Loucy (cell line): ENCODE data around the gene LDLRAD4.

Source experiments
- H2AFZ ChIP-seq: fragments of 200-600 bp; sonication (generic); 2 replicates; pipeline ENCODE4 v1.6.0; 2016; ENCODE audit warnings: antibody characterized with exemption, mild to moderate bottlenecking, low read length, moderate library complexity
- H3F3A ChIP-seq: fragments of 200-600 bp; 2 replicates; pipeline ENCODE4 v1.6.0; 2016; ENCODE audit warnings: antibody characterized with exemption, low read depth, mild to moderate bottlenecking
- H3K27me3 ChIP-seq: fragments of 200-600 bp; sonication (generic); 2 replicates; pipeline ENCODE4 v1.6.1; 2014; ENCODE audit warnings: low read length, mild to moderate bottlenecking; ENCODE audit not compliant: insufficient read depth, poor library complexity, severe bottlenecking
- H3K36me3 ChIP-seq: fragments of 200-600 bp; sonication (generic); 2 replicates; pipeline ENCODE4 v1.6.1; 2016; ENCODE audit warnings: low read length; ENCODE audit not compliant: insufficient read depth
- H3K4me1 ChIP-seq: fragments of 200-600 bp; sonication (generic); 2 replicates; pipeline ENCODE4 v1.5.1; 2014; ENCODE audit warnings: low read length, mild to moderate bottlenecking; ENCODE audit not compliant: insufficient read depth, poor library complexity, severe bottlenecking
- H3K4me2 ChIP-seq: fragments of 200-600 bp; sonication (generic); 2 replicates; pipeline ENCODE4 v1.6.0; 2014; ENCODE audit warnings: antibody characterized with exemption, low read length, low read depth, mild to moderate bottlenecking; ENCODE audit not compliant: poor library complexity, severe bottlenecking
- H3K4me3 ChIP-seq: fragments of 200-600 bp; sonication (generic); 2 replicates; pipeline ENCODE4 v1.5.1; 2014; ENCODE audit warnings: low read length, mild to moderate bottlenecking, mixed read lengths; ENCODE audit not compliant: poor library complexity, severe bottlenecking
- H3K79me2 ChIP-seq: fragments of 200-600 bp; sonication (generic); 2 replicates; pipeline ENCODE4 v1.6.1; 2014; ENCODE audit warnings: low read length; ENCODE audit not compliant: insufficient read depth
- H3K9ac ChIP-seq: fragments of 200-600 bp; sonication (generic); 2 replicates; pipeline ENCODE4 v1.6.0; 2014; ENCODE audit warnings: mild to moderate bottlenecking, low read depth, low read length, moderate library complexity; ENCODE audit not compliant: poor library complexity, severe bottlenecking
- H3K9me2 ChIP-seq: fragments of 200-600 bp; sonication (generic); replicated peaks from 2 replicates; pipeline ENCODE4 v1.6.1; 2016; ENCODE audit warnings: low read depth, low read length, mixed read lengths
- H3K9me3 ChIP-seq: fragments of 200-600 bp; sonication (generic); 2 replicates; pipeline ENCODE4 v1.6.1; 2014; ENCODE audit warnings: mild to moderate bottlenecking, antibody characterized with exemption, low read length, low read depth; ENCODE audit not compliant: insufficient read depth
- H4K20me1 ChIP-seq: fragments of 200-600 bp; sonication (generic); 2 replicates; pipeline ENCODE4 v1.6.0; 2014; ENCODE audit warnings: antibody characterized with exemption, low read length, mild to moderate bottlenecking; ENCODE audit not compliant: insufficient read depth, poor library complexity, severe bottlenecking
- CTCF ChIP-seq: fragments of 200-600 bp; sonication (generic); conservative IDR thresholded peaks from 2 replicates; pipeline ENCODE4 v1.5.1; 2014; ENCODE audit warnings: mild to moderate bottlenecking, antibody characterized with exemption, low read length
- EZH2phosphoT487 ChIP-seq: fragments of 200-600 bp; IDR thresholded peaks from 2 replicates; pipeline ENCODE4 v1.6.1; 2018; ENCODE audit warnings: antibody characterized with exemption, mild to moderate bottlenecking, moderate library complexity, borderline replicate concordance

The LDLRAD4 gene

GRCh38 chr18:13555865-13556264, 337.3 kb downstream of the LDLRAD4 start:
- H2AFZ ChIP-seq, result no peak overlapping the region
- H4K20me1 ChIP-seq, result no peaks in the 10 kb centered on the region
- no peak overlapping the region for H3K4me2 ChIP-seq
- no peaks in the 10 kb centered on the region for H3K36me3 ChIP-seq
- H3K4me3 ChIP-seq, result no peak overlapping the region
- no peaks in the 10 kb centered on the region for H3F3A ChIP-seq
- no peaks in the 10 kb centered on the region for H3K27me3 ChIP-seq
- H3K9me3 ChIP-seq, result no peaks in the 10 kb centered on the region
- TF ChIP-seq EZH2phosphoT487 (no peak), CTCF (no peak)
- peaks cover 9% of the 10 kb centered on the region for H3K4me1 ChIP-seq
- H3K9me2 ChIP-seq, result no peaks in the 10 kb centered on the region
- H3K9ac ChIP-seq, result no peak overlapping the region
- peaks cover 8% of the 10 kb centered on the region; the same call in 1 of the 2 replicates for H3K79me2 ChIP-seq

GRCh38 chr18:13556502-13556901, 337.9 kb downstream of the LDLRAD4 start:
- Histone ChIP-seq H3K4me1 (peaks cover 9% of the 10 kb centered on the region), H3K27me3 (no peaks in the 10 kb centered on the region), H3K4me3 (no peak overlapping the region), H3K4me2 (no peak overlapping the region), H3F3A (no peaks in the 10 kb centered on the region), H2AFZ (no peak overlapping the region), H4K20me1 (no peaks in the 10 kb centered on the region), H3K9me2 (no peaks in the 10 kb centered on the region), H3K9me3 (no peaks in the 10 kb centered on the region), H3K9ac (no peak overlapping the region), H3K79me2 (peaks cover 8% of the 10 kb centered on the region; the same call in 1 of the 2 replicates), H3K36me3 (no peaks in the 10 kb centered on the region)
- no peak for TF ChIP-seq CTCF
- no peak for TF ChIP-seq EZH2phosphoT487

- TF ChIP-seq EZH2phosphoT487 (no peak), CTCF (peak; percentile 91)
These were observed 339.6 kb downstream of the LDLRAD4 start for GRCh38 chr18:13558124-13558523.

More at GRCh38 chr18:13558124-13558523, 339.6 kb downstream of the LDLRAD4 start:
- no peak overlapping the region for H3K9ac ChIP-seq
- H3K27me3 ChIP-seq, result no peaks in the 10 kb centered on the region
- H3K9me2 ChIP-seq, result no peaks in the 10 kb centered on the region
- no peaks in the 10 kb centered on the region for H3F3A ChIP-seq
- H3K79me2 ChIP-seq, result peaks cover 8% of the 10 kb centered on the region; the same call in 1 of the 2 replicates
- H3K4me2 ChIP-seq, result no peak overlapping the region
- H3K9me3 ChIP-seq, result no peaks in the 10 kb centered on the region
- no peak overlapping the region for H3K4me3 ChIP-seq
- H2AFZ ChIP-seq, result no peak overlapping the region
- no peaks in the 10 kb centered on the region for H4K20me1 ChIP-seq
- no peaks in the 10 kb centered on the region for H3K36me3 ChIP-seq
- peaks cover 13% of the 10 kb centered on the region for H3K4me1 ChIP-seq
